Mesendoderm (in vitro differentiated cells): Measurements from ENCODE around the gene A2ML1.

Source experiments
- DNase-seq: peaks from one replicate; pipeline ENCODE4 v3.0.0; 2013
- H2AK5ac ChIP-seq: 2 replicates; pipeline ENCODE4 v1.6.1; 2013; ENCODE audit warnings: low read length, inconsistent platforms
- H2BK120ac ChIP-seq: 2 replicates; pipeline ENCODE4 v1.6.1; 2013; ENCODE audit warnings: low read depth, mild to moderate bottlenecking, low read length, moderate library complexity, mixed read lengths
- H2BK15ac ChIP-seq: replicated peaks from 2 replicates; pipeline ENCODE4 v1.6.1; 2013; ENCODE audit warnings: low read depth, mild to moderate bottlenecking, moderate library complexity
- H2BK5ac ChIP-seq: 2 replicates; pipeline ENCODE4 v1.6.1; 2013; ENCODE audit warnings: low read length, inconsistent platforms
- H3K18ac ChIP-seq: 2 replicates; pipeline ENCODE4 v1.6.1; 2013; ENCODE audit warnings: mild to moderate bottlenecking, low read length, mixed read lengths
- H3K23ac ChIP-seq: one replicate; pipeline ENCODE4 v1.6.1; 2013; ENCODE audit warnings: low read length
- H3K27ac ChIP-seq: 2 replicates; pipeline ENCODE4 v1.5.1; 2013; ENCODE audit warnings: low read depth, mild to moderate bottlenecking, inconsistent platforms, low read length, moderate library complexity
- H3K27me3 ChIP-seq: 2 replicates; pipeline ENCODE4 v1.6.1; 2013; ENCODE audit warnings: low read length, control low read depth, mild to moderate bottlenecking, inconsistent platforms; ENCODE audit not compliant: insufficient read depth, poor library complexity
- H3K36me3 ChIP-seq: 2 replicates; pipeline ENCODE4 v1.6.1; 2013; ENCODE audit warnings: low read length, inconsistent platforms; ENCODE audit not compliant: control insufficient read depth, insufficient read depth
- H3K4ac ChIP-seq: one replicate; pipeline ENCODE4 v1.6.1; 2013; ENCODE audit warnings: low read depth, mild to moderate bottlenecking, low read length, moderate library complexity
- H3K4me1 ChIP-seq: 2 replicates; pipeline ENCODE4 v1.6.1; 2013; ENCODE audit warnings: low read depth, low read length, inconsistent platforms; ENCODE audit not compliant: control insufficient read depth
- H3K4me2 ChIP-seq: 2 replicates; pipeline ENCODE4 v1.6.1; 2013; ENCODE audit warnings: low read length
- H3K4me3 ChIP-seq: 2 replicates; pipeline ENCODE4 v1.5.1; 2013; ENCODE audit warnings: mild to moderate bottlenecking, low read length
- H3K56ac ChIP-seq: one replicate; pipeline ENCODE4 v1.6.1; 2013; ENCODE audit warnings: low read length
- H3K79me1 ChIP-seq: 2 replicates; pipeline ENCODE4 v1.6.1; 2013; ENCODE audit warnings: low read length, inconsistent platforms
- H3K79me2 ChIP-seq: 2 replicates; pipeline ENCODE4 v1.6.1; 2013; ENCODE audit warnings: mild to moderate bottlenecking, low read length; ENCODE audit not compliant: control insufficient read depth, insufficient read depth
- H3K9ac ChIP-seq: 2 replicates; pipeline ENCODE4 v1.6.1; 2013; ENCODE audit warnings: low read length, inconsistent platforms
- H4K5ac ChIP-seq: one replicate; pipeline ENCODE4 v1.6.1; 2013; ENCODE audit warnings: low read length
- H4K8ac ChIP-seq: one replicate; pipeline ENCODE4 v1.6.1; 2013; ENCODE audit warnings: low read depth, mild to moderate bottlenecking, control low read depth, low read length, moderate library complexity
- WGBS: extraction: QIAGEN DNeasy Blood & Tissue Kit; methylation state at CpG from one replicate; pipeline ENCODE4 v1.1.7; 2013; ENCODE audit warnings: low lambda C conversion rate, missing lambda C conversion rate; ENCODE audit not compliant: insufficient coverage; ENCODE audit errors: extremely low coverage; 5-methylcytosine and 5-hydroxymethylcytosine counted together

A2ML1 gene

DNA sequence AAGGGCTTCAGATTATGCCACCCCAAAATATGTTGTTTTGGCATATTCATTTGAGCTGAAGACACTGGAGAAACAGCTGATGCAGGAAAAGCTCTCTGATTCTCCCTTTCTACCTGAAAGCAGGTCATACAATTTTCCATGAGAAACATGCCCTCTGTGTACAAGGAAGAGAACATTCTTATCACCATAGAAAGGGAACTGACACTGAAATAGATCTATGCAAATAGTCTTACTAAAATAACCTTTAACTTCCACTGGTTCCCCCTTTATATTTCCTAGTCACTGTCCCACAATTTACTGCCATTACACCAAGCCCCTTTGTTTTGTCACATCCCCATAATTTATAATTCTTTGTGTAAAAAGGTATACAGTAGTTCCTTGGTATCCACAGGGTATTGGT, 82.2 kb downstream of the A2ML1 start:
- H3K4me3 ChIP-seq = no peak overlapping the region
- no peak overlapping the region for H2BK5ac ChIP-seq
- H3K9ac ChIP-seq = no peak overlapping the region
- H2AK5ac ChIP-seq = no peak overlapping the region
- DNase-seq = no peak
- no peaks in the 10 kb centered on the region for H3K79me2 ChIP-seq
- no peak overlapping the region for H4K5ac ChIP-seq
- no peak overlapping the region for H3K4me2 ChIP-seq
- H3K27ac ChIP-seq = no peak overlapping the region
- no peaks in the 10 kb centered on the region for H3K36me3 ChIP-seq
- no peak overlapping the region for H3K18ac ChIP-seq
- no peak overlapping the region for H3K4ac ChIP-seq
- peaks cover 5% of the 10 kb centered on the region for H3K4me1 ChIP-seq
- no peak overlapping the region for H4K8ac ChIP-seq
- H3K56ac ChIP-seq = no peak overlapping the region
- H3K27me3 ChIP-seq = no peaks in the 10 kb centered on the region
- peak overlapping the region; percentile 92 for H2BK15ac ChIP-seq
- no peak overlapping the region for H3K23ac ChIP-seq
- H3K79me1 ChIP-seq = no peaks in the 10 kb centered on the region
- H2BK120ac ChIP-seq = no peak overlapping the region

GRCh38 chr12:8905546-8905945, 83.1 kb downstream of the A2ML1 start:
- no peaks in the 10 kb centered on the region for H3K36me3 ChIP-seq
- no peaks in the 10 kb centered on the region for H3K79me2 ChIP-seq
- no peak overlapping the region for H3K9ac ChIP-seq
- H2BK15ac ChIP-seq = no peak overlapping the region
- no peak overlapping the region for H3K4me2 ChIP-seq
- no peak overlapping the region for H4K5ac ChIP-seq
- H3K4me1 ChIP-seq = peaks cover 5% of the 10 kb centered on the region
- H3K4ac ChIP-seq = no peak overlapping the region
- no peak overlapping the region for H2AK5ac ChIP-seq
- no peak overlapping the region for H3K4me3 ChIP-seq
- no peaks in the 10 kb centered on the region for H3K27me3 ChIP-seq
- no peak overlapping the region for H4K8ac ChIP-seq
- no peak overlapping the region for H2BK120ac ChIP-seq
- no peaks in the 10 kb centered on the region for H3K79me1 ChIP-seq
- no peak overlapping the region for H3K27ac ChIP-seq
- H3K18ac ChIP-seq = no peak overlapping the region
- DNase-seq = peak; percentile 51
- H3K56ac ChIP-seq = no peak overlapping the region
- no peak overlapping the region for H2BK5ac ChIP-seq
- no CpG with 5 or more reads among the region's 10 CpGs for WGBS
- H3K23ac ChIP-seq = no peak overlapping the region

DNA sequence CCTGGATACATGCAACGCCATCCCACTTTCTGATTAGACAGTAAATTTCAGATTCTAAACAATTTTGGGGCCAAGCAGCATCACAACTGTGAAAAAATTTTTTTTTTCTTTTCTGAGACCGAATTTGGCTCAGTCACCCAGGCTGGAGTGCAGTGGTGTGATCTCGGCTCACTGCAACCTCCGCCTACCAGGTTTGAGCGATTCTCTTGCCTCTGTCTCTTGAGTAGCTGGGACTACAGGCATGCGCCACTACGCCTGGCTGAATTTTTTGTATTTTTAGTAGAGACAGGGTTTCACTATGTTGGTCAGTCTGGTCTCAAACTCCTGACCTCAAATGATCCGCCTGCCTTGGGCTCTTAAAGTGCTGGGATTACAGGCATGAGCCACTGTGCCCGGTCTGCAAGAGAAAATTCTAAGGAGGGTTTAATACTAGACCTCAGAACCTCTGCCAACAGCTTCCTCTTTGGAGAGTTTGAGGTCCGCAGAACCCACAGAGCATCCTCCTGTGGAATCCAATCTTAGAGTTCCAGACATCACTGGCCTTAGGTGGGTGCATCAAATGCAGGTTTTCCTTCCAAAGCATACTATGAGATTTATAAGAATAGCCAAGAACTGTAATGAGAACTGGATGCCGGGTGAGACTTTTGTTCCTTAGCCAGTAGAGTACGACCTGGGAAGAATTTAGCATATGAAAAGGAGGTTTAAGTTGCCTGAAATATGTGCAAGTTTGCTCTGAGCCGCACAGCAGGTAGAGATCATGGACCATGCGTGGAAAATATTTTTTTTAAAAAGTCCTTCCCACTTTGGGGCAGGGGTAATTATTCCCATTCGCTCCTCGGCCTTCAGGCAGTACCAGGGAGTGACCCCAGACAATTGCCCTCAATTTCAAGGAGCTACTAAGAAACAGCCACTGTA, 84.1 kb downstream of the A2ML1 start:
- H2AK5ac ChIP-seq = no peak overlapping the region
- no peaks in the 10 kb centered on the region for H3K36me3 ChIP-seq
- DNase-seq = no peak
- no peak overlapping the region for H2BK15ac ChIP-seq
- no peaks in the 10 kb centered on the region for H3K79me2 ChIP-seq
- WGBS = no CpG with 5 or more reads among the region's 16 CpGs
- H3K79me1 ChIP-seq = no peaks in the 10 kb centered on the region
- H3K4me3 ChIP-seq = no peak overlapping the region
- H3K27me3 ChIP-seq = no peaks in the 10 kb centered on the region
- H4K5ac ChIP-seq = no peak overlapping the region
- H4K8ac ChIP-seq = no peak overlapping the region
- peak overlapping the region; percentile 43 for H3K4ac ChIP-seq
- H3K9ac ChIP-seq = no peak overlapping the region
- H2BK5ac ChIP-seq = no peak overlapping the region
- H3K18ac ChIP-seq = peak overlapping the region; percentile 94
- peak overlapping the region; percentile 38 for H2BK120ac ChIP-seq
- no peak overlapping the region for H3K4me2 ChIP-seq
- peak overlapping the region; percentile 56 for H3K56ac ChIP-seq
- no peak overlapping the region for H3K23ac ChIP-seq
- H3K4me1 ChIP-seq = peaks cover 5% of the 10 kb centered on the region
- peak overlapping the region; percentile 78 for H3K27ac ChIP-seq

- no peak overlapping the region for H3K4me2 ChIP-seq
- H3K4me1 ChIP-seq = peaks cover 5% of the 10 kb centered on the region
- H3K79me2 ChIP-seq = no peaks in the 10 kb centered on the region
- no peak overlapping the region for H3K4ac ChIP-seq
- no peak overlapping the region for H2BK5ac ChIP-seq
- H4K8ac ChIP-seq = no peak overlapping the region
- peak overlapping the region; percentile 19 for H3K56ac ChIP-seq
- H3K27me3 ChIP-seq = no peaks in the 10 kb centered on the region
- H3K23ac ChIP-seq = no peak overlapping the region
- no peak overlapping the region for H3K9ac ChIP-seq
- no peak overlapping the region for H3K18ac ChIP-seq
- DNase-seq = peak; percentile 59
- no peaks in the 10 kb centered on the region for H3K36me3 ChIP-seq
- H2BK120ac ChIP-seq = no peak overlapping the region
- H3K4me3 ChIP-seq = no peak overlapping the region
- H3K79me1 ChIP-seq = no peaks in the 10 kb centered on the region
- no peak overlapping the region for H2BK15ac ChIP-seq
- peak overlapping the region; percentile 78 for H3K27ac ChIP-seq
- WGBS = no CpG with 5 or more reads among the region's 3 CpGs
- no peak overlapping the region for H4K5ac ChIP-seq
- H2AK5ac ChIP-seq = no peak overlapping the region
Observed at GRCh38 chr12:8907513-8907912, 85.1 kb downstream of the A2ML1 start.

DNA sequence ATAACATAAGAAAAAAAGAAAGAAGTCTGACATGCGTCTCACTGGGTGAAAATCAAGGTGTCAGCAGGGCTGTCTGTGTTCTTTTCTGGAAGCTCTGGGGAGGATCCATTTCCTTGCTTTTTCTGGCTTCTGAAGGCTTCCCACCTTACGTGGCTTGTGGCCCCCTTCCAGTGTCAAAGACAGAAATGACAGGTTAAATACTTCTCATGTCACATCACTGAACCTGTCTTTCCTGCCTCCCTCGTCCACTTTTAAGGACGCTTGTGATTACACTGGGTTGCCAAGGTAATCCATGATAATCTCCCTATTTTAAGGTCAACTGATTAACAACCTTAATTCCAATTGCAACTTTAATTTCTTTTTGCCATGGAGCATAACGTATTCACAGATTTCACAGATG, 87.3 kb downstream of the A2ML1 start:
- Histone ChIP-seq H2BK5ac (no peak overlapping the region), H4K5ac (no peak overlapping the region), H3K79me2 (no peaks in the 10 kb centered on the region), H4K8ac (no peak overlapping the region), H3K36me3 (no peaks in the 10 kb centered on the region), H2BK120ac (peak overlapping the region; percentile 4), H2BK15ac (no peak overlapping the region), H3K4me3 (no peak overlapping the region), H3K9ac (no peak overlapping the region), H3K18ac (peak overlapping the region; percentile 68), H3K4me2 (no peak overlapping the region), H3K27ac (no peak overlapping the region), H3K56ac (no peak overlapping the region), H3K4me1 (peaks cover 5% of the 10 kb centered on the region), H3K4ac (no peak overlapping the region), H2AK5ac (no peak overlapping the region), H3K79me1 (no peaks in the 10 kb centered on the region), H3K27me3 (no peaks in the 10 kb centered on the region), H3K23ac (no peak overlapping the region)
- WGBS = no CpG with 5 or more reads among the region's 5 CpGs
- peak; percentile 40 for DNase-seq
